K562 (cell line): ENCODE measurements around the gene SERPING1. TPM values are rescaled to one million over a fixed set of nuclear protein-coding genes. Genes with fewer than 3 reads are reported as not detected.

Experiments used
- ATAC-seq: fragments of 200-7000 bp; cut with Tn5 transposase; 3 replicates; pipeline ENCODE4 v1.9.1; 2020; ENCODE audit warnings: moderate library complexity
- BruUV-seq: library from RNA; stranded (reverse); fragments of 400-500 nt; replicated peaks from 2 replicates; lab custom pipeline; 2021; lab: Mats Ljungman, UMichigan
- CTCF ChIA-PET: fragments of 300-600 bp; formaldehyde crosslinking; extraction: SDS; loops from one replicate; lab custom pipeline; 2021; ENCODE audit warnings: low intra/inter-chr PET ratio; lab: Yijun Ruan, JAX
- POLR2A ChIA-PET: fragments of 300-600, 350-650 bp; sonication (Branson Sonifier 250); formaldehyde crosslinking; extraction: SDS; loops from one replicate; lab custom pipeline; 2021; ENCODE audit warnings: antibody characterized with exemption, inconsistent platforms; lab: Yijun Ruan, JAX
- DNase-seq, 4 experiments: peaks; one replicate each; pipeline versions ENCODE4 v3.0.0 to v3.0.0-alpha.2; 2011 to 2018; ENCODE audit warnings: low spot score in 3 of 4, mixed read lengths in 3 of 4; ENCODE audit errors: extremely low read depth in 1 of 4
- FAIRE-seq: peaks from 2 replicates; lab custom pipeline; 2011; peaks lifted over from hg19 to GRCh38; lab: Jason Lieb, UNC
- H2AFZ ChIP-seq: 2 replicates; pipeline ENCODE4 v1.6.0; 2011; ENCODE audit warnings: low read depth, low read length, control low read depth, inconsistent platforms
- H3K27ac ChIP-seq: fragments of 200-600 bp; 3 replicates; pipeline ENCODE4 v1.8.0; 2011; ENCODE audit warnings: low read depth, mild to moderate bottlenecking, control low read depth, inconsistent platforms, low read length, moderate library complexity, mixed read lengths; ENCODE audit errors: extremely low read depth
- H3K27me3 ChIP-seq, 2 experiments: fragments of 300-600 bp in 1 of 2; 2 replicates in 1 of 2; 3 replicates in 1 of 2; pipeline versions ENCODE4 v1.6.0 to v1.8.0; 2011; ENCODE audit warnings: inconsistent platforms in 2 of 2, low read length in 2 of 2, mild to moderate bottlenecking in 1 of 2, mixed read lengths in 1 of 2, moderate library complexity in 1 of 2; ENCODE audit not compliant: control insufficient read depth in 2 of 2, insufficient read depth in 2 of 2
- H3K36me3 ChIP-seq: fragments of 300-600 bp; 3 replicates; pipeline ENCODE4 v1.8.0; 2011; ENCODE audit warnings: mild to moderate bottlenecking, low read length, inconsistent platforms; ENCODE audit not compliant: control insufficient read depth, insufficient read depth
- H3K4me1 ChIP-seq, 2 experiments: fragments of 200-600 bp in 1 of 2; replicated peaks in 1 of 2; 2 replicates in 1 of 2; 3 replicates in 1 of 2; pipeline versions ENCODE4 v1.5.1 to v1.8.0; 2011; ENCODE audit warnings: inconsistent platforms in 2 of 2, low read length in 2 of 2, mild to moderate bottlenecking in 1 of 2, mixed read lengths in 1 of 2, moderate library complexity in 1 of 2; ENCODE audit not compliant: control insufficient read depth in 2 of 2, insufficient read depth in 2 of 2
- H3K4me2 ChIP-seq: 2 replicates; pipeline ENCODE4 v1.6.1; 2011; ENCODE audit warnings: low read length, control low read depth, inconsistent platforms, mixed read lengths; ENCODE audit not compliant: insufficient read depth
- H3K4me3 ChIP-seq: fragments of 200-600 bp; sonication (generic), shearing (Covaris generic); 2 replicates; pipeline ENCODE4 v1.5.1; 2016; ENCODE audit warnings: control low read depth, inconsistent platforms
- H3K79me2 ChIP-seq: fragments of 200-600 bp; 3 replicates; pipeline ENCODE4 v1.8.0; 2011; ENCODE audit warnings: low read length, inconsistent platforms; ENCODE audit not compliant: control insufficient read depth, insufficient read depth
- H3K9ac ChIP-seq, 2 experiments: 2 replicates each; pipeline versions ENCODE4 v1.6.0 to v1.6.1; 2011; ENCODE audit warnings: low read depth in 2 of 2, low read length in 2 of 2, control low read depth in 1 of 2, inconsistent platforms in 1 of 2, mild to moderate bottlenecking in 1 of 2, mixed read lengths in 1 of 2; ENCODE audit not compliant: insufficient read depth in 1 of 2
- H3K9me1 ChIP-seq: one replicate; pipeline ENCODE4 v1.6.0; 2011; ENCODE audit warnings: inconsistent platforms, mild to moderate bottlenecking, low read length, moderate library complexity; ENCODE audit not compliant: control insufficient read depth, insufficient read depth
- H3K9me3 ChIP-seq: replicated peaks from 2 replicates; pipeline ENCODE4 v1.5.1; 2011; ENCODE audit warnings: low read depth, low read length, inconsistent platforms; ENCODE audit not compliant: control insufficient read depth, insufficient read depth
- H4K20me1 ChIP-seq: replicated peaks from 2 replicates; pipeline ENCODE4 v1.6.1; 2011; ENCODE audit warnings: low read length, inconsistent platforms, mixed read lengths; ENCODE audit not compliant: control insufficient read depth, insufficient read depth
- CREBBP ChIP-seq: IDR thresholded peaks from one replicate; pipeline ENCODE4 v1.6.1; 2012; ENCODE audit warnings: low read depth, mild to moderate bottlenecking, control low read depth, inconsistent platforms, low read length
- ESRRB ChIP-seq: fragments of 250-450 bp; sonication (Bioruptor Pico); IDR thresholded peaks from 2 replicates; pipeline ENCODE4 v1.5.0; 2020; ENCODE audit warnings: mild to moderate bottlenecking, moderate library complexity, borderline replicate concordance
- FOXO4 ChIP-seq: fragments of 450-650 bp; formaldehyde crosslinking; IDR thresholded peaks from 2 replicates; pipeline ENCODE4 v1.4.0; 2020; ENCODE audit warnings: mild to moderate bottlenecking, moderate library complexity
- GABPB1 ChIP-seq: sonication (generic); formaldehyde crosslinking; IDR thresholded peaks from 2 replicates; pipeline ENCODE4 v1.8.0; 2022; ENCODE audit warnings: mild to moderate bottlenecking, missing genetic modification reagents
- HCFC1 ChIP-seq: IDR thresholded peaks from 2 replicates; pipeline ENCODE4 v1.6.1; 2012; ENCODE audit warnings: low read depth, low read length, improper control_type of control experiment
- MTA1 ChIP-seq: fragments of 450-650 bp; IDR thresholded peaks from 2 replicates; pipeline ENCODE4 v1.6.1; 2017; ENCODE audit warnings: borderline replicate concordance
- PHB ChIP-seq: fragments of 250-450 bp; sonication (Bioruptor Pico); IDR thresholded peaks from 2 replicates; pipeline ENCODE4 v1.5.0; 2021
- PKNOX1 ChIP-seq: fragments of 450-650 bp; IDR thresholded peaks from 2 replicates; pipeline ENCODE4 v1.6.1; 2016
- PPARD ChIP-seq: fragments of 250-450 bp; sonication (Bioruptor Pico); IDR thresholded peaks from 2 replicates; pipeline ENCODE4 v1.8.0; 2022; ENCODE audit warnings: inconsistent platforms, mild to moderate bottlenecking, moderate library complexity
- PTTG1 ChIP-seq: fragments of 450-650 bp; IDR thresholded peaks from 2 replicates; pipeline ENCODE4 v1.6.1; 2016; ENCODE audit warnings: low read depth, mild to moderate bottlenecking, missing genetic modification characterization, missing compliant biosample characterization
- RAD21 ChIP-seq, 2 experiments: fragments of 250-450 bp in 1 of 2; fragments of 450-650 bp in 1 of 2; sonication (Bioruptor Pico) in 1 of 2; formaldehyde crosslinking in 1 of 2; IDR thresholded peaks in 1 of 2; conservative IDR thresholded peaks in 1 of 2; 2 replicates each; pipeline versions ENCODE4 v1.4.0 to v1.8.0; 2020 to 2022; ENCODE audit warnings: mild to moderate bottlenecking in 2 of 2, moderate library complexity in 1 of 2
- SMC3 ChIP-seq: conservative IDR thresholded peaks from 2 replicates; pipeline ENCODE4 v1.6.1; 2011; ENCODE audit warnings: low read depth, low read length, improper control_type of control experiment; ENCODE audit not compliant: insufficient read depth
- UBTF ChIP-seq, 2 experiments: IDR thresholded peaks; 2 replicates each; pipeline ENCODE4 v1.6.1; 2012; ENCODE audit warnings: improper control_type of control experiment in 2 of 2, low read depth in 2 of 2, low read length in 2 of 2, borderline replicate concordance in 1 of 2
- ZNF12 ChIP-seq: sonication (generic); formaldehyde crosslinking; IDR thresholded peaks from 2 replicates; pipeline ENCODE4 v1.4.0; 2020; ENCODE audit warnings: mild to moderate bottlenecking, missing genetic modification reagents
- ZSCAN29 ChIP-seq: fragments of 450-650 bp; IDR thresholded peaks from 2 replicates; pipeline ENCODE4 v1.6.1; 2017
- WGBS: fragments of 100-300 bp; shearing (Covaris generic); methylation state at CpG from one replicate; pipeline ENCODE4 v1.1.6; 2016; ENCODE audit warnings: low coverage, mixed read lengths; ENCODE audit not compliant: insufficient coverage; ENCODE audit errors: missing lambda C conversion rate; 5-methylcytosine and 5-hydroxymethylcytosine counted together
- in situ Hi-C: fragments of 300-500 bp; cut with MboI; formaldehyde crosslinking; loops from 4 replicates; pipeline ENCODE4 v1.15.0; 2018; ENCODE audit warnings: inconsistent platforms, mixed read lengths
- intact Hi-C: fragments of 100-400 bp; cut with micrococcal nuclease; formaldehyde crosslinking; loops from 2 replicates; pipeline ENCODE4 v1.14.2; 2022
- polyA plus RNA-seq, 8 experiments: library from polyadenylated mRNA; depleted of rRNA in 4 of 8; stranded (reverse) in 5 of 8; unstranded in 3 of 8; fragments of >200 nt; fragmentation: Nextera tagmentation in 2 of 8; fragmentation: Illumina TruSeq in 1 of 8; extraction: Ambion mirVana in 2 of 8; extraction: Trizol in 1 of 8; gene quantifications; 2 replicates each; pipeline versions ENCODE4 v1.2.1 to v1.2.3, GENCODE V29; 2011 to 2014; ENCODE audit warnings: inconsistent platforms in 1 of 8, missing spikeins in 1 of 8
- total RNA-seq, 7 experiments: library from RNA; depleted of rRNA in 6 of 7; stranded (reverse); fragments of >200 nt in 6 of 7; fragmentation: Illumina TruSeq in 2 of 7; extraction: Trizol in 2 of 7; gene quantifications; 2 replicates each; pipeline versions ENCODE4 v1.2.1 to v1.2.3, GENCODE V29; 2011 to 2021; ENCODE audit warnings: low replicate concordance in 1 of 7

SERPING1 gene
- total and polyA plus RNA-seq, 9 of the 15 experiments (the other 6 are each of a cell fraction or from before 2014, with no cell fraction given), result 0.10 to 1.00 (median 0.21) TPM; not detected in 2

GRCh38 chr11:57618438-57618837 is 21.0 kb downstream of the SERPING1 start:
- no peak overlapping the region for H2AFZ ChIP-seq
- no peak overlapping the region for H3K9ac ChIP-seq
- no peak for ATAC-seq
- no peaks in the 10 kb centered on the region for H3K4me1 ChIP-seq
- WGBS, result 0% methylated on average over 2 of the region's 2 CpGs
- peaks cover 8% of the 10 kb centered on the region for H3K9me3 ChIP-seq
- no peak overlapping the region for H3K4me3 ChIP-seq
- no peak overlapping the region for H3K4me2 ChIP-seq
- no peaks in the 10 kb centered on the region for H3K9me1 ChIP-seq
- in situ Hi-C loops (no loop called here), intact Hi-C loops (no loop called here)
- POLR2A ChIA-PET, result no interaction called here
- DNase-seq, result no peak
- peaks cover 7 to 11% of the 10 kb centered on the region in 2 experiments; a peak in 4 of 5 replicates for H3K27me3 ChIP-seq
- H4K20me1 ChIP-seq, result no peaks in the 10 kb centered on the region
- BruUV-seq, result no TSS peak
- CTCF ChIA-PET, result no interaction called here
- H3K36me3 ChIP-seq, result no peaks in the 10 kb centered on the region
- no peak overlapping the region for H3K27ac ChIP-seq
- FAIRE-seq, result no peak
- no peaks in the 10 kb centered on the region for H3K79me2 ChIP-seq
- TF ChIP-seq UBTF (IDR thresholded peaks at IDR 0.05; ENCODE audit: borderline replicate concordance in 1 of 2, low read depth in 2 of 2, low read length in 2 of 2) (no peak), ESRRB (CRISPR knock-in tag) (no peak), RAD21 (CRISPR knock-in tag; conservative IDR thresholded peaks at IDR 0.05 in 1 of 2, IDR thresholded peaks at IDR 0.05 in 1 of 2) (no peak), MTA1 (no peak), PPARD (no peak), SMC3 (no peak), PHB (CRISPR knock-in tag) (no peak), CREBBP (no peak), PTTG1 (tag) (no peak), HCFC1 (no peak), GABPB1 (CRISPR knock-in tag) (no peak), PKNOX1 (no peak), ZNF12 (no peak), FOXO4 (CRISPR knock-in tag) (no peak), ZSCAN29 (no peak)
